ENCODE results near the gene AUTS2. TPM values are rescaled to one million over a fixed set of nuclear protein-coding genes. Genes with fewer than 3 reads are reported as not detected.

AUTS2 gene
- total and polyA plus RNA-seq, 2 of the 8 experiments (the other 6 are each of a cell fraction or from before 2014, with no cell fraction given) = 25.9 to 101 TPM

DNA sequence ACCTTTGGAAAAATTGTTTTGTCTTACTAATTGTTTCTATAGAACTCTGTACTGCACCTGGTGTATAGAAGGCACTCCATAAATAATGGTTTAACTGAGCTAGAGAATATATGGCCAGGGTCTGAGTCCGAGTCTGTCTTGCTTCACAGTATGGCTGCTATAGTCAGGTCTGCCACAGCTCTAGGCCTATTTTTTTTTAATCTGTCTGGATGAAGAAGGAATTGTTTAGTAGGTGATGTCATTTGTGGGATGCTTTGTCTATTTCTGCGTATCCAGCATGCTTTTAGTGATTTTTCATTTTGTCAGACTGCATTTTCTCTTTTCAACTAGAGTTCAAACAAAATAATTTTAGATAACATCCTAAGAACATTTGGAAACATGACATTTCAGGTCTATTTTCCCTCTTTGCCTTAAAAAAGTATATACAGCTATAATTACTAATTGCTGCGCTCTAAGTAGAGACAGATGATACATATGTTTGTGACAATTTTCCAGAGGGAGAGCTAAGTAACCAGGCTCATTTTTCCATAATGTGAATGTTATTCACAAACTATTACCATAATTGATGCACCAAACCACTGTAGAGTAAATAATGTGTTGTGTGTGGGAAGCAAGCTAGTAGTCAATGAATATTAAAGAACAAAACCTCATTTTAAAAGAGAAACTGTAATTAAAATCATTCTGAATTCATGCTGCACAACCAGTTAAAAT lies 361.7 kb downstream of the AUTS2 start:
- Histone ChIP-seq H3K23me2 (ENCODE audit: low read depth, low read length) (no peaks in the 10 kb centered on the region), H3K56ac (replicated peaks; ENCODE audit: insufficient read length, low read depth, low read length) (no peak overlapping the region), H3K14ac (ENCODE audit: insufficient read length) (no peak overlapping the region), H2BK20ac (ENCODE audit: low read length) (no peak overlapping the region), H4K91ac (replicated peaks; ENCODE audit: insufficient read length, low read length) (no peak overlapping the region), H4K20me1 (replicated peaks in 1 of 2; ENCODE audit: control insufficient read depth in 1 of 2, insufficient read depth in 2 of 2, low read length in 2 of 2) (no peaks in the 10 kb centered on the region), H3K79me2 (ENCODE audit: control insufficient read depth in 1 of 2, insufficient read depth in 2 of 2, low read length in 2 of 2) (no peaks in the 10 kb centered on the region), H3K27ac (ENCODE audit: low read depth, low read length) (no peak overlapping the region), H2BK120ac (replicated peaks; ENCODE audit: low read depth, low read length) (no peak overlapping the region), H3K36me3 (ENCODE audit: control insufficient read depth in 2 of 4, insufficient read depth in 4 of 4, low read length in 3 of 4) (no peaks in the 10 kb centered on the region), H3K27me3 (replicated peaks in 1 of 4; ENCODE audit: control insufficient read depth in 3 of 4, extremely low read depth in 1 of 4, insufficient read depth in 3 of 4, low read length in 3 of 4) (peaks cover 0 to 1% (median 0%) of the 10 kb centered on the region in 4 experiments; a peak in 2 of 7 replicates), H3K9ac (replicated peaks in 1 of 4; ENCODE audit: extremely low read depth in 1 of 4, low read depth in 3 of 4, low read length in 3 of 4) (no peak overlapping the region), H2AFZ (ENCODE audit: low read length) (no peak overlapping the region), H2BK5ac (ENCODE audit: low read depth, low read length) (no peak overlapping the region), H2BK15ac (ENCODE audit: low read length) (no peak overlapping the region), H3K4ac (replicated peaks; ENCODE audit: insufficient read length, low read depth, low read length) (no peak overlapping the region), H2BK12ac (ENCODE audit: low read depth, low read length) (no peak overlapping the region), H3K23ac (ENCODE audit: insufficient read length) (no peak overlapping the region), H3K18ac (ENCODE audit: extremely low read depth, low read length) (no peak overlapping the region), H4K5ac (ENCODE audit: insufficient read length, low read depth, low read length) (no peak overlapping the region), H3K9me3 (ENCODE audit: insufficient read depth in 2 of 2, low read depth in 1 of 2, low read length in 1 of 2) (no peaks in the 10 kb centered on the region), H3K4me1 (replicated peaks in 1 of 4; ENCODE audit: control insufficient read depth in 3 of 4, insufficient read depth in 4 of 4, low read length in 3 of 4) (peaks cover 0 to 10% (median 6%) of the 10 kb centered on the region in 4 experiments; a peak in 6 of 7 replicates), H3K4me3 (ENCODE audit: extremely low read depth in 1 of 4, insufficient read depth in 2 of 4, low read depth in 3 of 4, low read length in 4 of 4) (no peak overlapping the region), H4K8ac (ENCODE audit: extremely low read depth, insufficient read depth, low read length) (no peak overlapping the region), H2AK5ac (ENCODE audit: low read depth, low read length) (no peak overlapping the region), H3K4me2 (ENCODE audit: insufficient read depth in 1 of 2, low read depth in 2 of 2, low read length in 2 of 2) (no peak overlapping the region), H3K79me1 (ENCODE audit: low read depth, low read length) (no peaks in the 10 kb centered on the region)
- 88% methylated on average over 3 of the region's 3 CpGs; no CpG with 5 or more reads in 1 of the 2 experiments for WGBS, 2 experiments (ENCODE audit: extremely low coverage in 1 of 2, insufficient coverage in 1 of 2, insufficient read length in 1 of 2, insufficient replicate concordance in 2 of 2, low coverage in 1 of 2, low lambda C conversion rate in 2 of 2, missing lambda C conversion rate in 1 of 2)
- ChIA-PET CTCF (ENCODE audit: partially characterized antibody) (interaction anchor here (1.5 to 1.6 kb wide), 2 partner anchors 20 to 201 kb away, joined by 3 read pairs; no protein-coding TSS in a partner anchor), POLR2A (ENCODE audit: partially characterized antibody) (no interaction called here)
- DNase-seq (ENCODE audit: low read depth in 1 of 2, low spot score in 2 of 2) (no peak), FAIRE-seq (no peak)
- TF ChIP-seq, protein P1, sequence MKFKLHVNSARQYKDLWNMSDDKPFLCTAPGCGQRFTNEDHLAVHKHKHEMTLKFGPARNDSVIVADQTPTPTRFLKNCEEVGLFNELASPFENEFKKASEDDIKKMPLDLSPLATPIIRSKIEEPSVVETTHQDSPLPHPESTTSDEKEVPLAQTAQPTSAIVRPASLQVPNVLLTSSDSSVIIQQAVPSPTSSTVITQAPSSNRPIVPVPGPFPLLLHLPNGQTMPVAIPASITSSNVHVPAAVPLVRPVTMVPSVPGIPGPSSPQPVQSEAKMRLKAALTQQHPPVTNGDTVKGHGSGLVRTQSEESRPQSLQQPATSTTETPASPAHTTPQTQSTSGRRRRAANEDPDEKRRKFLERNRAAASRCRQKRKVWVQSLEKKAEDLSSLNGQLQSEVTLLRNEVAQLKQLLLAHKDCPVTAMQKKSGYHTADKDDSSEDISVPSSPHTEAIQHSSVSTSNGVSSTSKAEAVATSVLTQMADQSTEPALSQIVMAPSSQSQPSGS (IDR thresholded peaks at IDR 0.05; ENCODE audit: low read length) = no peak
- TF ChIP-seq NRF1 (IDR thresholded peaks at IDR 0.05; ENCODE audit: low read depth, low read length) (no peak), BACH1 (IDR thresholded peaks at IDR 0.05; ENCODE audit: low read length) (no peak), RFX5 (IDR thresholded peaks at IDR 0.05; ENCODE audit: borderline replicate concordance, low read depth, low read length) (no peak), POLR2A (IDR thresholded peaks at IDR 0.05; ENCODE audit: control extremely low read depth in 1 of 2, low read depth in 2 of 2, low read length in 2 of 2) (no peak), CEBPB (IDR thresholded peaks at IDR 0.05; ENCODE audit: low read depth, low read length) (no peak), CBX8 (IDR thresholded peaks at IDR 0.05; ENCODE audit: borderline replicate concordance, low read depth, low read length) (no peak), FOSL1 (IDR thresholded peaks at IDR 0.05; ENCODE audit: insufficient read depth, low read depth, low read length) (no peak)
- TF ChIP-seq, protein P2, sequence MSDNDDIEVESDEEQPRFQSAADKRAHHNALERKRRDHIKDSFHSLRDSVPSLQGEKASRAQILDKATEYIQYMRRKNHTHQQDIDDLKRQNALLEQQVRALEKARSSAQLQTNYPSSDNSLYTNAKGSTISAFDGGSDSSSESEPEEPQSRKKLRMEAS (IDR thresholded peaks at IDR 0.05) = no peak
- TF ChIP-seq, protein P3, sequence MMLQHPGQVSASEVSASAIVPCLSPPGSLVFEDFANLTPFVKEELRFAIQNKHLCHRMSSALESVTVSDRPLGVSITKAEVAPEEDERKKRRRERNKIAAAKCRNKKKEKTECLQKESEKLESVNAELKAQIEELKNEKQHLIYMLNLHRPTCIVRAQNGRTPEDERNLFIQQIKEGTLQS (IDR thresholded peaks at IDR 0.05; ENCODE audit: insufficient read depth, low read depth, low read length) = no peak
